ENCODE results near the gene FZD10. TPM values are rescaled to one million over a fixed set of nuclear protein-coding genes. Genes with fewer than 3 reads are reported as not detected.

FZD10 gene
- total and polyA plus RNA-seq, 2 of the 4 experiments (the other 2 are of a cell fraction): not detected

- Histone ChIP-seq H3K4me3 (ENCODE audit: insufficient read depth, low read depth, low read length) (no peak overlapping the region), H3K23ac (ENCODE audit: low read depth, low read length) (no peak overlapping the region), H3K36me3 (ENCODE audit: control insufficient read depth, insufficient read depth, low read length) (no peaks in the 10 kb centered on the region), H3K14ac (replicated peaks; ENCODE audit: low read depth, low read length) (no peak overlapping the region), H4K91ac (ENCODE audit: insufficient read depth, low read depth, low read length) (no peak overlapping the region), H3K4ac (ENCODE audit: low read depth, low read length) (no peak overlapping the region), H3K4me1 (ENCODE audit: control insufficient read depth, insufficient read depth, low read length) (no peaks in the 10 kb centered on the region), H2BK120ac (ENCODE audit: low read depth, low read length) (no peak overlapping the region), H3K9me3 (ENCODE audit: control insufficient read depth, insufficient read depth, low read length) (peaks cover 12% of the 10 kb centered on the region), H2AK5ac (ENCODE audit: low read depth, low read length) (no peak overlapping the region), H3K18ac (ENCODE audit: low read depth, low read length) (no peak overlapping the region), H2AK9ac (replicated peaks; ENCODE audit: low read depth, low read length, poor library complexity) (no peak overlapping the region), H3K56ac (ENCODE audit: extremely low read depth, insufficient read depth, low read length) (no peak overlapping the region), H3K79me1 (ENCODE audit: low read depth in 1 of 2, low read length in 2 of 2) (no peaks in the 10 kb centered on the region), H4K20me1 (ENCODE audit: insufficient read depth, low read length) (no peaks in the 10 kb centered on the region), H3K4me2 (ENCODE audit: low read depth, low read length) (no peak overlapping the region), H2BK20ac (ENCODE audit: low read depth, low read length) (no peak overlapping the region), H4K8ac (ENCODE audit: low read depth in 2 of 2, low read length in 2 of 2) (no peak overlapping the region), H3K27ac (ENCODE audit: insufficient read depth, low read length) (no peak overlapping the region), H2BK15ac (ENCODE audit: low read depth, low read length) (no peak overlapping the region), H3K9ac (ENCODE audit: low read depth, low read length) (no peak overlapping the region), H3K9me1 (ENCODE audit: insufficient read depth, low read length) (no peaks in the 10 kb centered on the region), H4K5ac (ENCODE audit: low read depth, low read length) (no peak overlapping the region), H3K27me3 (ENCODE audit: control insufficient read depth, insufficient read depth, low read length) (no peaks in the 10 kb centered on the region), H2BK5ac (ENCODE audit: low read depth, low read length, poor library complexity, severe bottlenecking) (no peak overlapping the region), H2AFZ (replicated peaks; ENCODE audit: low read length, poor library complexity) (no peak overlapping the region)
- intact Hi-C loops (cut with micrococcal nuclease) (no loop called here), in situ Hi-C loops (cut with MboI; ENCODE audit: low sequenced_read_pairs) (no loop called here), dilution Hi-C loops (cut with HindIII; ENCODE audit: low sequenced_read_pairs, unreplicated experiment) (no loop called here)
- ChIA-PET POLR2A (ENCODE audit: unreplicated experiment) (no interaction called here), CTCF (no interaction called here)
- DNase-seq (no peak), ATAC-seq (ENCODE audit: low read depth) (no peak)
- no TSS peak for BruUV-seq (replicated peaks)
- TF ChIP-seq POLR2A (IDR thresholded peaks at IDR 0.05; ENCODE audit: low read depth, low read length) (no peak), RFX5 (IDR thresholded peaks at IDR 0.05; ENCODE audit: low read depth, low read length) (no peak), MAFK (IDR thresholded peaks at IDR 0.05; ENCODE audit: low read depth, low read length) (no peak), ELK1 (IDR thresholded peaks at IDR 0.05; ENCODE audit: borderline replicate concordance, low read depth, low read length) (no peak), RCOR1 (IDR thresholded peaks at IDR 0.05; ENCODE audit: insufficient replicate concordance, low read length) (no peak)
- WGBS, 2 experiments (ENCODE audit: extremely low coverage in 2 of 2, insufficient read length in 1 of 2): 19% methylated on average over 4 of the region's 11 CpGs; no CpG with 5 or more reads in 1 of the 2 experiments
Measured at GRCh38 chr12:130170611-130171010, 8.3 kb downstream of the FZD10 start.

All from IMR-90 (cell line).